ENCODE data around the gene MFAP5.
A peak's percentile ranks its signal among the peaks of the same experiment; 100 is the strongest.
"Not testable (repeated sequence)": the region's sequence is repeated elsewhere in the genome, so short reads cannot be mapped to it uniquely, and the experiment has no call there.

The MFAP5 gene

GRCh38 chr12:8622646-8623045, 40.0 kb downstream of the MFAP5 start:
- in situ Hi-C loops (cut with HindIII; ENCODE audit: low sequenced_read_pairs) = no loop called here
- TF ChIP-seq CTCF (IDR thresholded peaks at IDR 0.05; ENCODE audit: low read depth, low read length) = no peak
- no peak overlapping the region for H3K4me3 ChIP-seq (ENCODE audit: low read depth, low read length)
- no peak for DNase-seq (ENCODE audit: low read depth, low spot score)

GRCh38 chr12:8615206-8615605, 47.4 kb downstream of the MFAP5 start:
- in situ Hi-C loops (cut with HindIII; ENCODE audit: low sequenced_read_pairs) = no loop called here
- H3K4me3 ChIP-seq (ENCODE audit: low read depth, low read length) = no peak overlapping the region
- TF ChIP-seq CTCF (IDR thresholded peaks at IDR 0.05; ENCODE audit: low read depth, low read length) = no peak
- no peak for DNase-seq (ENCODE audit: low read depth, low spot score)

GRCh38 chr12:8613881-8614280, 48.7 kb downstream of the MFAP5 start:
- DNase-seq (ENCODE audit: low read depth, low spot score); in situ Hi-C loops (cut with HindIII; ENCODE audit: low sequenced_read_pairs); H3K4me3 ChIP-seq (ENCODE audit: low read depth, low read length): not testable (repeated sequence)

- TF ChIP-seq CTCF (IDR thresholded peaks at IDR 0.05; ENCODE audit: low read depth, low read length) = no peak
- DNase-seq (ENCODE audit: low read depth, low spot score) = no peak
- no peak within 1 kb of the TSS for H3K4me3 ChIP-seq (ENCODE audit: low read depth, low read length)
- in situ Hi-C loops (cut with HindIII; ENCODE audit: low sequenced_read_pairs) = no loop called here
Measured at GRCh38 chr12:8612629-8613028, 50.0 kb downstream of the MFAP5 start, which contains the start of gene AICDA. TSS of gene AICDA (minus strand) at chr12:8612859. CDS start at chr12:8612767, 92 bp downstream.

GRCh38 chr12:8609061-8609570, 53.5 kb downstream of the MFAP5 start:
- peak; percentile 88 for TF ChIP-seq CTCF (IDR thresholded peaks at IDR 0.05; ENCODE audit: low read depth, low read length)
- DNase-seq (ENCODE audit: low read depth, low spot score) = peak; percentile 54
- no peak overlapping the region for H3K4me3 ChIP-seq (ENCODE audit: low read depth, low read length)
- in situ Hi-C loops (cut with HindIII; ENCODE audit: low sequenced_read_pairs) = no loop called here

- in situ Hi-C loops (cut with HindIII; ENCODE audit: low sequenced_read_pairs) = no loop called here
- H3K4me3 ChIP-seq (ENCODE audit: low read depth, low read length) = no peak overlapping the region
- no peak for DNase-seq (ENCODE audit: low read depth, low spot score)
- TF ChIP-seq CTCF (IDR thresholded peaks at IDR 0.05; ENCODE audit: low read depth, low read length) = no peak
Measured at GRCh38 chr12:8606890-8607289, 55.7 kb downstream of the MFAP5 start.

GRCh38 chr12:8605057-8605456, 57.6 kb downstream of the MFAP5 start:
- TF ChIP-seq CTCF (IDR thresholded peaks at IDR 0.05; ENCODE audit: low read depth, low read length) = no peak
- DNase-seq (ENCODE audit: low read depth, low spot score) = no peak
- H3K4me3 ChIP-seq (ENCODE audit: low read depth, low read length) = no peak overlapping the region
- in situ Hi-C loops (cut with HindIII; ENCODE audit: low sequenced_read_pairs) = no loop called here

Data from astrocyte of the spinal cord (primary cell).